HG03558 (cell line): ENCODE measurements around the gene SAG.

Source experiments
- ATAC-seq: cut with Tn5 transposase; IDR thresholded peaks from one replicate; pipeline ENCODE4 v1.9.1; 2021; ENCODE audit warnings: moderate number of reproducible peaks; ENCODE audit not compliant: unreplicated experiment; ENCODE audit errors: extremely low read depth

SAG gene

GRCh38 chr2:233287871-233288270, 19.7 kb upstream of the SAG start:
- ATAC-seq: no peak

GRCh38 chr2:233288663-233289062, 19.0 kb upstream of the SAG start:
- no peak for ATAC-seq

GRCh38 chr2:233289648-233290047, 18.0 kb upstream of the SAG start:
- no peak for ATAC-seq

GRCh38 chr2:233290051-233290845, 17.4 kb upstream of the SAG start:
- ATAC-seq: no peak

- ATAC-seq: no peak
These were observed 11.7 kb upstream of the SAG start for GRCh38 chr2:233295891-233296290.

- no peak for ATAC-seq
These were observed 10.5 kb upstream of the SAG start for GRCh38 chr2:233297076-233297475.

- no peak for ATAC-seq
These were observed 7.2 kb upstream of the SAG start for GRCh38 chr2:233300401-233300800.

- no peak for ATAC-seq
These were observed 6.4 kb upstream of the SAG start for GRCh38 chr2:233301248-233301647.

- no peak for ATAC-seq
These were observed 5.8 kb upstream of the SAG start for GRCh38 chr2:233301811-233302210.

GRCh38 chr2:233303252-233303651, 4.4 kb upstream of the SAG start:
- ATAC-seq: no peak

- ATAC-seq: no peak
These were observed 3.8 kb downstream of the SAG start for GRCh38 chr2:233311241-233311926.

- no peak for ATAC-seq
These were observed 5.3 kb downstream of the SAG start for GRCh38 chr2:233312874-233313273.

- ATAC-seq: no peak
These were observed 6.7 kb downstream of the SAG start for GRCh38 chr2:233314180-233314925.

- ATAC-seq: no peak
These were observed 9.8 kb downstream of the SAG start for GRCh38 chr2:233317196-233317943.

- ATAC-seq: no peak
These were observed 11.6 kb downstream of the SAG start for GRCh38 chr2:233319256-233319655.

GRCh38 chr2:233320470-233320869, 12.9 kb downstream of the SAG start:
- ATAC-seq: no peak

- ATAC-seq: no peak
These were observed 13.6 kb downstream of the SAG start for GRCh38 chr2:233321166-233321565.

GRCh38 chr2:233323851-233324250, 16.2 kb downstream of the SAG start:
- ATAC-seq: no peak

GRCh38 chr2:233325256-233325655, 17.6 kb downstream of the SAG start:
- ATAC-seq: no peak

GRCh38 chr2:233325814-233326213, 18.2 kb downstream of the SAG start:
- ATAC-seq: no peak
